GM18873 (cell line): ENCODE results near the gene ARSB.
"Not testable (repeated sequence)": the region's sequence is repeated elsewhere in the genome, so short reads cannot be mapped to it uniquely, and the experiment has no call there.

Source experiments
- ATAC-seq: cut with Tn5 transposase; IDR thresholded peaks from one replicate; pipeline ENCODE4 v1.9.1; 2021; ENCODE audit warnings: mild to moderate bottlenecking, moderate library complexity, moderate number of reproducible peaks; ENCODE audit not compliant: unreplicated experiment, low FRiP score

The ARSB gene

GRCh38 chr5:78791501-78792100 is 193.5 kb downstream of the ARSB start:
- no peak for ATAC-seq

DNA sequence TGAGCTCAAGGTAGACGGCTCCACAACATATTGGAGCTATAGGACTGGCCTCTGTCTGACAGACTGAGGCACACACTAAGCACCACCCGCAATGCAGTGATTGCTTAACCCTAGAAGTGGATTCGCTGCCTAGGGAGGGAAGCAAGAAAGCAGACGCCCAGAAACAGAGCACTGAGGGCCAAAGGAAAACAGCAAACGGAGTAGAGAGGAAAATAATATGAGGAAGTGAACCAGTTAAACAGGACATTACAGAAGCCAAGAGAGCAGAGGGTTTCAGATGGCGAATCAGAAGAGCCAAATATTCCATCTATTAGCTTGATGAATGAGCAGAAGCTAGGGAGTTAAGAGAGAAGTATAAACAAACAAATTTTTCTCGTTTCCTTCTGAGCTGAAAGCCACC is 197.3 kb downstream of the ARSB start:
- ATAC-seq = no peak

GRCh38 chr5:78785454-78785853 is 199.7 kb downstream of the ARSB start:
- no peak for ATAC-seq

- no peak for ATAC-seq
Measured at GRCh38 chr5:78783434-78784130, 201.5 kb downstream of the ARSB start.

GRCh38 chr5:78782728-78783127 is 202.4 kb downstream of the ARSB start:
- ATAC-seq = no peak

- no peak for ATAC-seq
Measured at GRCh38 chr5:78781611-78782286, 203.4 kb downstream of the ARSB start.

GRCh38 chr5:78779771-78780616 is 205.1 kb downstream of the ARSB start:
- no peak for ATAC-seq

GRCh38 chr5:78779262-78779661 is 205.8 kb downstream of the ARSB start:
- ATAC-seq = no peak

DNA sequence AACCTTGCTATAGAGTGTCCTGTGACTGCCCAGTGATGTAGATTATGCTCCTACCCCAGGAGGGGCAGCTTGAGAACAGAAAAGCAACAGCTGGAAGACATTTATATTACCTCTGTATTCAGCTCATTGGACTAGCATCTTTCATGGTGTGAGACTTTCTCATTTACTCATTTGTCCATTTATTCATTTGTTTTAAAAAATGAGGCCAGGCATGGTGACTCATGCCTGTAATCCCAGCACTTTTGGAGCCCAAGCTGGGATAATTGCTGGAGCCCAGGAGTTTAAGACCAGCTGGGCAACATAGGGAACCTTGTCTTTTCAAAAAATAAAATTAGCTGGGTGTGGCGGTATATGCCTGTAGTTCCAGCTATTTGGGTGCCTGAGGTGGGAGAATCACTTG is 206.6 kb downstream of the ARSB start:
- no peak for ATAC-seq

DNA sequence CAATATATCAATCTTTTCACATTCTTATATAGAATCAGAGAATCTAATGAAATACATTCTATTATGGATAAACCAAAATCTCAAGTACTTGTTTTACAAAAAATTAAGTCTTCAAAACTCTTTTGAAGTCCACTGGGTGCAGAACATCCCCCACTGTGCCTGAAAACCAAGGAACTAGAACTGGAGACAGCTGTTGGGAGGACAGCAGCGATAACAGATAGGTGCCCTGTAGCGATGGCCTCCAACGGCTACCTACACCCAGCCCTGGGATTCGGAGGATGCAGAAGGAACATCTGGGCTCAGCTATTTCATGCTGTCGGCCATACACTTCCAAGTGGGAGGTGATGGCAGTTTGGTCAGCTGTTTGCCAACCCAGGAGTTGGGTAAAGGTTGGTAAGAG is 207.2 kb downstream of the ARSB start:
- no peak for ATAC-seq

GRCh38 chr5:78776637-78777036 is 208.5 kb downstream of the ARSB start:
- no peak for ATAC-seq

DNA sequence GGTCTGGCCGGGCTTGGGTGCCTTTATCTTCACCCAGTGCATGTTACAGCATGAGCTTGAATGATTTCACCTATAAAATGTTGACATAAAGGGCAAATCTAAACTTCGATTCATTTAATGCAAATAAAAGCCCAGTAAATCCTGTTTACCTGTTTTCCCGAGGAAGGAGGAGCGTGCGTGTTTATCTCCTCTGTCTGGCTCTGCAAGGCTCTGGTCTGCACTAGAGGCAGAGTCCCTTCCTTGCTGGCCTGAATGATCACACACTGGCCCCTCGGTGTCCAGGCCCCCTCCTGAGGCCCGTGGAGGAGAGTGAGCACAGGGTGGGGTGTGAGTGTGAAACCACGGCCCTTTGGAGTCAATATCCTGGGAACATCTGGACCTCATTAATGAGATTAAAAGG is 211.5 kb downstream of the ARSB start:
- ATAC-seq = no peak

DNA sequence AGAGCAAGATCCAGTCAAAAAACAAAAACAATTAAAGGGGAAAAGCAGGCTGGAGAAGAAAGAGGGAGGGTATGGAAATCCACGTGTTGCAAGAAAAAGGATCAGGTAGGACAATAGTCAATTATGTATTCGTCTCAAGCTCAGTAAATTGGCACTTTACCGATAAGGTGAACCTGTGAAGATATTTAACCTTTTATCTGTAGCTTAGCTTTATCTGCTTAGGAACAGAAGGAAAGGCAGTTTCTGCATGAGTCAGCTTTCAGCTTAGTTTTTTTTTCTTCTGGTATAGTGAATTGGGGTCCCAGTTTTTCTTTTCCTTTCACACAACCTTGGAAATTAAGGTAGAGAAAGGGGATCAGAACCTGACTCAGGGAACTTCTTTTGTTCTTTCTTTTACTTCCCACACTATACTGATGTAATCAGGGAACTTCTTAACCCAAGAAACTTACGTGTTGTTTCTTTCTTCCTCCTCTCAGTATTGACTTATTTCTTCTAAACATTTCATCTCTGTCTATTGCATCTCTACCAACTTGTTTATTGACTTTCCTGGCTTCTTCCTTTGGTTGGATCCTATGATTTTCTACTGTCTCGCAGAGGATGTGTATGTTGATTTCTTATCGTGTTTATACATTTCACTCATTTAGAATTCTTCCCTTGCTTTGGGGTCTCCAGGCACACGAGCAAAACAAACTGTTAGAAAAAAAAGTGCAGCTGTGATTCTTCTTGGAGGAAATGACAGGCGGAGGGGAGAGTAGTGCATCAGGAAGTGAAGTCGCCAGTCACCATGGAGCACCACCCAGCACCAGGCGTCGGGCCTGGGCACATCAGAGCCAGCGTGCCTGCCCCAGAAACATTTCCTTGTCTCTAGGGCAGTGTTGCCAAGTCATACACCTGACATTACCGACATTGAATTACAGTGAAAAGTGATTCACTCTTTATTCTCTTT is 213.6 kb downstream of the ARSB start:
- no peak for ATAC-seq

- no peak for ATAC-seq
Measured at GRCh38 chr5:78768781-78769380, 216.2 kb downstream of the ARSB start.

DNA sequence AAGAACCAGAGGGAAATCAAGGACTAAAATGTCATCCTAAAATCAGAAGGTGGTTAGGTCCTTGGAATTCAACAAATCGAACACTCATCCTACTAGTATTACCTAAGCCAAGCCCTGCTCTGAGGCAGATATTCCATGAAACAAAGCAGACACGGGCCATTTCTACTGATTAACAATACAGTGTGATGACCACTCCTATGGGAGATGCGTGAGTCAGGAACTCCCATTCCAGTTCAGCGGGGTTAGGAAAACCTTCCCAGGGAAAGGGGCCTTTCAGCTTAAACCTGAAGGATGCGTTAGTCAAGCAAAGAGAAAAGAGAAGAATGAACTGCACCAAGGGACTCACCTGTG is 218.7 kb downstream of the ARSB start:
- no peak for ATAC-seq

- ATAC-seq = no peak
Measured at GRCh38 chr5:78765756-78766411, 219.2 kb downstream of the ARSB start.

GRCh38 chr5:78765116-78765515 is 220.0 kb downstream of the ARSB start:
- no peak for ATAC-seq

DNA sequence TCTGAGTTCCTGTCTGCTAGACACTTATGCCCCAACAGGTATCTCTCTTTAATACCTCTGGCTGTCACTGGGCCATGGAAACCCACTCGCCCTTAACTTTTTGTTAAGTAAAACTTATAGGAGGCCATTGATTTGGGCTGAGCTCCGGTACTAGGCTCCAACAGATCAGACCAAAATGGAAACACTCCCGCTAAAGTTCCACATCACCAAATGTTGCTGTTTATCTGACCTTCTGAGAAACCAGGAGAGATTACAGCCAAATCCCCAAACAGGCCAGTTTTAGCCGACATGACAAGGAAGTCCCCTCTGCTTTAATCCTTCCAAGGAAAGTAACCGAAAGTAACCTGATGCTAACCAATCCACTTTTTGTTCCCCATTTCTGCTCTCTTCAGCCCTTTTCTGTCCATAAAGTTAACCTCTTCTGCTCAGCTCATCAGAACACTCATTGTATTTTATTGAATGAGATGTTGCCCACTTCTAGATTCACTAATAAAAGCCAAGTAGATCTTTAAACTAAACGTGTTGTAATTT is 221.4 kb downstream of the ARSB start:
- ATAC-seq = no peak

DNA sequence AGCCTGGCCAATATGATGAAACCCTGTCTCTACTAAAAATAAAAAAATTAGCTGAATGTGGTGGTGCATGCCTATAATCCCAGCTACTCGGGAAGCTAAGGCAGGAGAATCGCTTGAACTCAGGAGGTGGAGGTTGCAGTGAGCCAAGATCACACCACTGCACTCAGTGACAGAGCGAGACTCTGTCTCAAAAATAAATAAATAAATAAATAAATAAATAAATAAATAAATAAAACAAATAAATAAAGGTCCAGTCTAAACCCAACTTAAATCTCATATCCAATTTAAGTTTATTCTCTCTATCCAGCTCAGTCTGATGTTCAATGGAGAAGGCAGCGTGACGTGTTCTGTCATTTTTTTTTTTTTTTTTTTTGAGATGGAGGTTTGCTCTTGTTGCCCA is 222.4 kb downstream of the ARSB start:
- ATAC-seq = not testable (repeated sequence)
